CMK (cell line): ENCODE measurements around the gene MT1M.
"Not testable (repeated sequence)": the region's sequence is repeated elsewhere in the genome, so short reads cannot be mapped to it uniquely, and the experiment has no call there.

Experiments used
- DNase-seq: peaks from one replicate; pipeline ENCODE4 v3.0.0-alpha.2; 2010; ENCODE audit warnings: low read depth

Gene MT1M

GRCh38 chr16:56632156-56632847 is at the start of gene MT1M:
Gene MT1M (plus strand): TSS chr16:56632659. CDS start chr16:56632732, 73 bp downstream.
- DNase-seq: no peak

- DNase-seq: not testable (repeated sequence)
These were observed 49.5 kb upstream of the MT1M start for GRCh38 chr16:56582911-56583310.

- no peak for DNase-seq
These were observed 48.9 kb upstream of the MT1M start for GRCh38 chr16:56583351-56584168.

- no peak for DNase-seq
These were observed 48.2 kb upstream of the MT1M start for GRCh38 chr16:56584276-56584675.

GRCh38 chr16:56588781-56589140 is 43.7 kb upstream of the MT1M start:
- DNase-seq: no peak

GRCh38 chr16:56589141-56590039 is 43.1 kb upstream of the MT1M start, which contains the start of gene MT3:
Gene MT3 (plus strand): TSS chr16:56589528. CDS start chr16:56589591, 63 bp downstream.
- no peak for DNase-seq

- DNase-seq: no peak
These were observed 40.9 kb upstream of the MT1M start for GRCh38 chr16:56591377-56592060.

- DNase-seq: no peak
These were observed 38.7 kb upstream of the MT1M start for GRCh38 chr16:56593573-56594291.

GRCh38 chr16:56594292-56594619 is 38.2 kb upstream of the MT1M start:
- no peak for DNase-seq

GRCh38 chr16:56600398-56600999 is 32.0 kb upstream of the MT1M start:
- DNase-seq: no peak

GRCh38 chr16:56601325-56601724 is 31.1 kb upstream of the MT1M start:
- no peak for DNase-seq

- no peak for DNase-seq
These were observed 28.9 kb upstream of the MT1M start for GRCh38 chr16:56603589-56603988.

- DNase-seq: no peak
These were observed 27.5 kb upstream of the MT1M start for GRCh38 chr16:56604966-56605365.

GRCh38 chr16:56605475-56605874 is 27.0 kb upstream of the MT1M start:
- no peak for DNase-seq

GRCh38 chr16:56606071-56606475 is 26.4 kb upstream of the MT1M start:
- DNase-seq: no peak

GRCh38 chr16:56606476-56607108 is 25.9 kb upstream of the MT1M start:
- no peak for DNase-seq

GRCh38 chr16:56607109-56607618 is 25.3 kb upstream of the MT1M start:
- no peak for DNase-seq

GRCh38 chr16:56607675-56608042 is 24.8 kb upstream of the MT1M start:
- DNase-seq: no peak

- peak; percentile 78 for DNase-seq
These were observed 24.2 kb upstream of the MT1M start, which contains the start of gene MT2A for GRCh38 chr16:56608043-56608875. Gene MT2A (plus strand): TSS chr16:56608584. CDS start chr16:56608656, 72 bp downstream.
